Middle frontal gyrus (tissue), 1 donor: Measurements from ENCODE around the gene CSF3.
A peak's percentile ranks its signal among the peaks of the same experiment; 100 is the strongest.

ENCODE experiments used
- DNase-seq: peaks from one replicate; pipeline ENCODE4 v3.0.0-alpha.2; 2015; ENCODE audit warnings: low spot score; ENCODE audit errors: extremely low spot score

The CSF3 gene

DNA sequence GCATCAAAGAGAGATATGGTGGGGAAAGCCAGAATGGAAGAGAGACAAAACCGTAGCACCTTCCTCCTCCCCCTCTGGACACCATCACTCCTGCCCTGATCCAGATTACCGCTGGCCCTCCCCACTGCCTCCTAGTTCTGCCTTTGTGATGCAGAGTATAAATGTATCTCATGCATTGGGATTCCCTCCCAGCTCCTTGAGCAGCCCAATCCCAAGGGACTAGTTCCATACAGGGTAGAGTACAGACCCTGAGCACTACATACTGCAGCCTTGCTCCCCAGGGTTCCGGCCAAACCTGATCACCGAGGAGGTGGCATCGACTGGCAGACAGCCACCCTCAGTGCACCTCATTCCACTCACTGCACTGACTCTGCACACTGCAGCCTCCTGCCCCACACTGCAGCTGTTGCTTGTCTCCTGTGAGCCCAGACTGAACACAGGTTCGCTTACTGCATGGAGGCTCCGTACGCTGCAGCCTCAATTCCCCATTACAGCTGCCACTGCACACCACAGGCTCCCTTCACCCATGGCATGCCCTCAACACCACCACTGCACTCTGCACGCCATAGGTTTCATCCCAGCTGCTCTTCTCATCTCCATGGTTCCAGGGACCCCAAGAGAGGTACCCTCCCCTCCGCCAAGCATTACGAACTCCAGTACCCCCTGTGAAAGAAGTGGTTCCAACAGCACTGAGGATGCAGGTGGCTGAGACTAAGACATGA is 45.8 kb downstream of the CSF3 start:
- no peak for DNase-seq

DNA sequence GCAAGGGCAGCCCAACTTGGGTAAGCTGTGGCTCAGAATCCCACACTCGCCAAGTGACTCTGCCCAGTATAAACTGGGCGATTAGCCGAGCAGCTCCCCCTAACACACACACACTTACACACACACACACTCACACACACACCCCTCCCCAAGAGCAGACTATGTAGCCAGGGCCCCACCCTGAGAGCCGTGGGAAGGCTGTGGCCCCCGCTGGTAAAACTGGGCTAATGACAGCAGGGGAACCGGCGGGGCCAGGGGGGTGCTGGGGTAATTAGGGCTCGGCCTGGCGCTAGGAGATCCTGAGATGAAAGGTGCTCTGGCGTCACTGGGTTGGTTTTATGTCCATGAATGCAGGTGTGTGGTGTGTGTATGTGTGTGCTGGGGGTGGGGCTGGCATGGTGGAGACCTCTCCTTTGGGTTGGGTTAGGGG is 46.4 kb downstream of the CSF3 start:
- no peak for DNase-seq

DNA sequence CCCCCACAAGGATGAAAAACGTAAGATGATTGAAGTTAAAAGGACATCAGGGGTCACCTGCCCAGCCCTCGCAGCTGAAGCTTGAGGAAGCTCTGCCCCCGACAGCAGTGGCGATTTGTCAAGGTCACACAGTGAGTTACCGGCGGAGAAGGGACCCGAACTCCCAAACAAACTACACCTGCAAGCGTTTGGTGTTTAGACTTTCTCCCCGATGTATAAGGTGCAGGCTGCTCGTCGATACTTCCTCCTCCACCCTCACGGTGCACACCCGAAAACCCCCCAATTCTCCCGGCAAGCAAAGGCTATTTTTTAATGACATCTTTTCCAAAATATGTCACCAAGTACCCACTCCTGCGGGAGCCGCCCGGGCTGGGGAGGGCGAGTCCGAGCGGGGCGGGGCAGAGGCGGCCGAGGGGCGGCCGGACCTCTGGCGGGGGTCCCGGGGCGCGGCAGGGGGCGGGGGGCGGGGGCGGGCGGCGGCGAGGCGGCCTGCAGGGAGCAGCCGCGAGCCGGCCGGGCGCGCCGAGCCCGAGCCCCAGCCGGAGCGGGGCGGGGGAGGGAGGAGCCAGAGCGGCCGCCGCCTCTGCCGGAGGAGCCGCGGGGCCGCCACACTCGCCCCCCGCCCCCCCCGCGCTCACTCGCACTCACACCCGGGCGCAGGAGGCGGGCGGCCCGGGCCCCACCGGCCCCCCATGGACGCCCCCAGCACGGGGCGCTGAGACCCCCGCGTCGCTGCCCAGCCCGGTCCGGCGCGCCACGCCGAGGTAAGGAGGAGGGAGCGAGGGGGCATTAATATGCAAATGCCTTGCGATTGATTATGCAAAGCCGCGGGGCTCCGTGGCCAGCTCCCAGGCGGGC is 47.3 kb downstream of the CSF3 start, which contains the start of gene THRA:
THRA (plus strand) TSS at position 637 of the 858 bp plus-strand sequence. CDS start 11,524 bp downstream, outside the sequence.
- peak; percentile 46 for DNase-seq

DNA sequence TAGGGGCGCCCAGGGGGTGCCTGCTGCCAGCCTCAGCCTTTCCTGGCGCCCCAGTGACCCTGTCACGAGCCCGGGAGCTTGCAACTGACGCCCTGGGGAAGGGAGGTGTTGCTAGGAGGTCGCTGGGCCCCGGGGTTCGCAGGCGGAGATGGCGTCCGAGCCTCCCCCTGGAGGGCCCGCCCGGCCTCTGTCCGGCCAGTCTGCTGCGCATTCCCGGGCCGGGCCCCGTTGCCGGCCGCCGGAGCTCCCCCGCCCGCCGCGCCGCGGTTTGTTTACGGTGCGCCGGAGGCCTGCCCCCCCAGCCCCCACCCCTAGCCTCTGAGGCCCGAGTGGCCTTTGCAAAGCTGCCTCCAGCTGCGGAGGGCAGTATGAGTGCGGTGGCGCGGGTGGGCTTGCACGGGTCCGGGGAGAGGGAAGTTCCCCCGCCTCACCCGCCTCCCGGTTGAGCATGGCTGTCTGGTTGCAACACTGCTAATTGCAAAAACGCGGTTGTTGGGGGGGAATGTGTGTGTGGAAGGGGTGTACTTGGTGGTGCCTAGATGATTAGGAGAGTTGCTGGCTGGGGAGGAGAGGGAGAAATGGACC is 48.0 kb downstream of the CSF3 start:
- no peak for DNase-seq

DNA sequence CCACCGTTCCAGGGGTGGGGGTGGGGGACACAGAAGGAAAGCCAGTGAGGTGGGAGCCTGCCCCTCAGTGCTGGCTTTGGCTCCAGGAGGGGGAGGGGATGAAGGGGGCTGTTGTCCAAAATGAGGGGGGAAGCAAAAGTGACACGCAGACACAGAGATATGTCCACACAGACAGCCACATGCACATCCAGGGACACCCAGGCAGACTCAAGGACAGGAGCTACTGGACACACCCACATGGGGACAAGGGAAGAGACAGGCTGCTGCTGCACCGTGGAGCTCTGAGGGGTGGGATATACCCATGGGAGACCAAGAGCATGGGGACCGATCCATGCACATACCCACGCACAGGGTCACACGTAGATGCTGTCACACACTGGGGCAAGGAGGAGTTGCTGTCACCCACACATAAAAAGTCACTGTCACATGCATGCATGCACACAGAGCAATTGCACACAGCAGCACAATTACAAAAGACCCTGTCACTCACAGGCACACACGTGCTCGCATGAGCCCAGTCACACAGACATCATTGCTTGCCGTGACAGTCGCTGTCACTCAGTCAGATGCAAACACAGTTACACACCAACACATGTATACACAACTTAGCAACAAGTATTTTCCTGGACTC is 48.8 kb downstream of the CSF3 start:
- no peak for DNase-seq

DNA sequence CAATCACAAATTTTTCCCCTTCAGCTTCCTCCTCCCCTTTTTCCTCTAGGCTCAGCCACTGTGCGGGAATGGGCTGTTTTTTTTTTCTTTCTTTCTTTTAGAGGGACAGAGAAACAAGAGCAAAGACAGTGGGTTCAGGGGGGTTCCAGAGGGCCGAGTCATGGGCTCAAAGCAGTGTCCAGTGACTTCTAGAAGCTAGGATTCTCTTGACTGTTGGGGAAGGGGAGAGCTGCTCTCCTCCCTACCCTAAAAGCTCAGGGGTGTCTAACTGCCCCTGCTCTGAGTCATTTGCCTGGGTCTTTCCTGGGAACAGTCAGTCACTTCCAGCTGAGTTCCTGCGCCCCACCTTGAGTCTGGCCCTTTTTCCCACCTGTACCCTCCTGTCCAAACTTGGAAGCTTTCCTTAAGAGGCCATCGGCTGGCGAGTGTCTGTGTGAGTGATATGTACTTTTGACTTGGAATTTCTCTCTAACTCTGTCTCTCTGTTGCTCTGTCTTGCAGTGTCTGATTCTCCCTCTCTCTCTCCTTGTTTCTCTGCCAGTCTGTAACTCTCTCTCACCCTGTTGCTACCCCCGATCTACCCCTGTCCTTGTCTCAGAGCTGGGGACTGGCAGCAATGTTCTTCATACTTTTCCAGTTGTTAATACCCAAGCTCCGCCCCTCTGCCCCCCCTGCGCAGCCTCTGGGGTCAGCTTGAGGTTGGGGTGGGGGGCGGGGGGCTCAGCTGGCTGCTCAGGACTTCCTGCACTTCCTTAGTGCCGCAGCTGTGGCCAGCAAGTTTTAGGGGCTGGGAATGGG is 49.9 kb downstream of the CSF3 start:
- DNase-seq, result no peak

DNA sequence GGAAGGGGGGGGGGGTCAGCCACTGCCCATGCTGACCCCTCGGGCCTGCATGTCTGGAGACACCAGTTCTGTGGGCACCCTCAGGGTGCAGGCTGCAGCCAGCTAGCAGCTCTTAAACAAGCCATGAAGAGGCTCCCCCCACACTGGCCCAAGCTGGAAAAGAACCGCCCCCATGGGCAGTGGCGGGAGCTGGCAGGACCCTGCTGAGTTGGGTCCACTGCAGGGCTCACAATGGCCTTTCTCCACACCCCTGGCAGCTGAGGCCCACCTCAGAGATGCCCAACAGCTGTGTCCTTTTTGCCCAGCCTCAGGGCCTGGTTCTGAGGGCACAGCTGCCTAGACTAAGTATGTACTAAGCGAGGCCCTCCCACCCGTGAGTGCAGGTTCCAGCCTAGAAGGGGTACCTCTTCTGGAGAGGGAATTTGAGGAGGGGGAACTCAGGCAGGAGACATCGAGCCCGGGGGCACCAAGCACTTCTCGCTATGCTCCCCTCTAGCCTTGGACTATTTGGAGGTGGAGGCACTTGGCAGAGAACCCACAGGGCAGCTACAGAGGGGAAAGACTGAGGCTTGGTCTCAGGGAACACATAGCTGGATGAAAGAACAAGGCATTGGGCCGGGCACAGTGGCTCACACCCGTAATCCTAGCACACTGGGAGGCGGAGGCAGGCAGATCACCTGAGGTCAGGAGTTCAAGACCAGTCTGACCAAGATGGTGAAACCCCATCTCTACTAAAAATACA is 50.7 kb downstream of the CSF3 start:
- no peak for DNase-seq
